GM12873 (cell line): Measurements from ENCODE around the gene GJB6.

Source experiments
- TF ChIP-seq, protein P1 (sequence below): IDR thresholded peaks from 2 replicates; pipeline ENCODE4 v1.5.1; 2012; ENCODE audit warnings: low read depth, mild to moderate bottlenecking, moderate library complexity, low read length, control low read depth; ENCODE audit not compliant: insufficient read depth; ENCODE audit errors: missing control alignments

GJB6 gene

DNA sequence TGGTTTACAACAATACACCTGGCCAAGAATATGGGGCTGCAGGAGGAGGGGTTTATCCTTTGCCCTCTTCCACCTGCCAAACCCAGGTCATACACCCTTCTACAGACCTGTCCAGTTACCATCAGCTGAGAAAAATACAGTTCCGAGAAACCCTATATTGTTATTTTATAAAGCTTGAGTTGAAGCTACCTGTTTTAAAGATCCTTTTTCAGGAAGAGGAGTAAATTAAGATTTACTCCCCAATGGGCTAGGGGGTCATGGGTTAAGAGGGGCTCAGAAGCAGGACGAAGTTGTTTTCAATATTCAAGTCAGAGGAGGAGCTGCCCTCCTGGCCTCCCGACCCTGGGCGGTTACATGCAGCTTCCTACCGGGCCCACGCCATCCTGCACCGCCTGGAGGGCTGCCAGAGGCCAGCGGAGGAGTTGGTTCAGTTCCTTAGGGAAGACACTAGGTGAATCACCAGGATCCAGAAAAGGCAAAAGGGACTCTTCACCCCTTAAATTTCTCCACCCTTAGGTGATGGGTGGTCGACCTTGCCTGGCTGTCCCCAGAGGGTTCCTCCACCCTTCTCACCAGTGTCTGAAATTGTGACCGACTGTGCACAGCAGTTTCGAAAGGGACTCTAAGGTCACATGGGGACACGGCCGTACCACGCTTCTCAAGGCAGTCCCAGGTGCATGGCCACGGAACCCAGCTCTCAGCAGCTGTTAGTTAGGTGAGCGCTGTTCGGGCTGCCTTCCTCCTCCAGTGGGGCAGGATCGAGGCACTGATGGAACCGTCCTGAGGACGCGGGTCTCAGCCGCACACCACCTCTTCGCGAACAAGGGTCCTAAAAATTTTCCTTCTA is 40.6 kb downstream of the GJB6 start:
- TF ChIP-seq, protein P1, sequence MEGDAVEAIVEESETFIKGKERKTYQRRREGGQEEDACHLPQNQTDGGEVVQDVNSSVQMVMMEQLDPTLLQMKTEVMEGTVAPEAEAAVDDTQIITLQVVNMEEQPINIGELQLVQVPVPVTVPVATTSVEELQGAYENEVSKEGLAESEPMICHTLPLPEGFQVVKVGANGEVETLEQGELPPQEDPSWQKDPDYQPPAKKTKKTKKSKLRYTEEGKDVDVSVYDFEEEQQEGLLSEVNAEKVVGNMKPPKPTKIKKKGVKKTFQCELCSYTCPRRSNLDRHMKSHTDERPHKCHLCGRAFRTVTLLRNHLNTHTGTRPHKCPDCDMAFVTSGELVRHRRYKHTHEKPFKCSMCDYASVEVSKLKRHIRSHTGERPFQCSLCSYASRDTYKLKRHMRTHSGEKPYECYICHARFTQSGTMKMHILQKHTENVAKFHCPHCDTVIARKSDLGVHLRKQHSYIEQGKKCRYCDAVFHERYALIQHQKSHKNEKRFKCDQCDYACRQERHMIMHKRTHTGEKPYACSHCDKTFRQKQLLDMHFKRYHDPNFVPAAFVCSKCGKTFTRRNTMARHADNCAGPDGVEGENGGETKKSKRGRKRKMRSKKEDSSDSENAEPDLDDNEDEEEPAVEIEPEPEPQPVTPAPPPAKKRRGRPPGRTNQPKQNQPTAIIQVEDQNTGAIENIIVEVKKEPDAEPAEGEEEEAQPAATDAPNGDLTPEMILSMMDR, result no peak

DNA sequence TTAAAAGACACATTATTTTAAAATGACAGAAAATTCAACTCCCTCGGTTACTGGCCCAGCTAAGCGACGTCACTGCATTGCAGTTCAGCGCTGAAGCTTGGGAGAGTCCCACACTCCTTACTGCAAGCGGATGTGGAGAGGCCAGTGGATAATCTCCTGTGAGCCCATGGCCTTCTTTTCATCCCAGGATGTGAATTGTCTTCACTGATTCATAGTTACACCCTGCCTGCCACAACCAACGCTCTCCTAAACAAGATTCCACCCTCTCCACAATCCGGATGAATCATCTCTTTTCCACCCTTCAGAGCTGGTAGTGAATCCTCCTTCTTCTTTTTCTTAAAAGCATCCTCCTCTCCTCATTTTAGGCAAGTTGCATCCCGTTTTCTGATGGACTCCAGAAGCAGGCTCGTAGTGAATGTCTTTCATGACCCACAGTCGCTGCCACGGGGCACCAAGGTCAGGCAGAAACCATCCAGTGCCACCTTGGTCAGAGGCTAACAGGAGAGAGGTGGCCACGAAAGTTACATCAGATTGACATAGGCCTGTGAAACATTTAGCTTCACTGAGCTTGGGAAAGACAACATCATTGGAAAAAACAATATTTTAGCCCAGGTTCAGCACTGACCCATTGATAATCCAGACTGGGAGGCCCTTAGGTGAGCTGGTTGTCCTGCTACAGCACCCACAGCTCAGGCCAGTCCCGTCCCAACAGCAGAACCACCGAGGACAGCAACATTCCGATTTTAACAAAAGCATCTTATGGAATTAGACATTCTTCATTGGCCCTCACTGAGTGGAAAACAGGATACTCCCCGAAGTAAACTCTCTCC is 41.4 kb downstream of the GJB6 start:
- TF ChIP-seq, protein P1, result no peak

DNA sequence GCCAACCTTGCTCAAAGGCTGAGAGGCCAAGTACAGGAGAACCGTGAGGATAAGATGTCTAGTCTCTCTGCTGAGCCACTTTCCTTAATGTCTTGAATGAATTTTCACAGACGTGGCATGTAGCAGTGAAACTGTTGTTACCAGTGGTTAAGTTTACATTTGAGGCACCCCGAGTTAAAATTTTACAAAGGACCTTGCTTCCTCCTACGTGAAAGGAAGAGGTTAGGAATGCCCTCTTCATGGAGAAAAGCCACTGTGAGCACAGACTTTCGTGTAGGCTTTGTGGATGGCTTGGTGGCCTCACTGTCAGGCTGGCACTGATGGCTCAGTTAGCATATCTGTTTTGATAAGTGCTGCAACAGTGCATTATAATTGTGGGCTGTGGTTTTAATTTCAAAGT is 42.0 kb downstream of the GJB6 start:
- TF ChIP-seq, protein P1, result no peak

DNA sequence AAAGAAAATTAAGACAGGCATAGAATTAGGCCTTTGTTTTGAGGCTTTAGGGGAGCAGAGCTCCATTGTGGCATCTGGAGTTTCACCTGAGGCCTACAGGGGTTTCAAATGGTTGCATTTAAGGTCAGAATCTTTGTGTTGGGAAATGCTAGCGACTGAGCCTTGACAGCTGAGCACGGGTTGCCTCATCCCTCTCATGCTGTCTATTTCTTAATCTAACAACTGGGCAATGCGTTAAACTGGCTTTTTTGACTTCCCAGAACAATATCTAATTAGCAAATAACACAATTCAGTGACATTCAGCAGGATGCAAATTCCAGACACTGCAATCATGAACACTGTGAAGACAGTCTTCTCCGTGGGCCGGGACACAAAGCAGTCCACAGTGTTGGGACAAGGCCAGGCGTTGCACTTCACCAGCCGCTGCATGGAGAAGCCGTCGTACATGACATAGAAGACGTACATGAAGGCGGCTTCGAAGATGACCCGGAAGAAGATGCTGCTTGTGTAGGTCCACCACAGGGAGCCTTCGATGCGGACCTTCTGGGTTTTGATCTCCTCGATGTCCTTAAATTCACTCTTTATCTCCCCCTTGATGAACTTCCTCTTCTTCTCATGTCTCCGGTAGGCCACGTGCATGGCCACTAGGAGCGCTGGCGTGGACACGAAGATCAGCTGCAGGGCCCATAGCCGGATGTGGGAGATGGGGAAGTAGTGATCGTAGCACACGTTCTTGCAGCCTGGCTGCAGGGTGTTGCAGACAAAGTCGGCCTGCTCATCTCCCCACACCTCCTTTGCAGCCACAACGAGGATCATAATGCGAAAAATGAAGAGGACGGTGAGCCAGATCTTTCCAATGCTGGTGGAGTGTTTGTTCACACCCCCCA is 43.2 kb downstream of the GJB6 start:
- TF ChIP-seq, protein P1, result peak; percentile 53

DNA sequence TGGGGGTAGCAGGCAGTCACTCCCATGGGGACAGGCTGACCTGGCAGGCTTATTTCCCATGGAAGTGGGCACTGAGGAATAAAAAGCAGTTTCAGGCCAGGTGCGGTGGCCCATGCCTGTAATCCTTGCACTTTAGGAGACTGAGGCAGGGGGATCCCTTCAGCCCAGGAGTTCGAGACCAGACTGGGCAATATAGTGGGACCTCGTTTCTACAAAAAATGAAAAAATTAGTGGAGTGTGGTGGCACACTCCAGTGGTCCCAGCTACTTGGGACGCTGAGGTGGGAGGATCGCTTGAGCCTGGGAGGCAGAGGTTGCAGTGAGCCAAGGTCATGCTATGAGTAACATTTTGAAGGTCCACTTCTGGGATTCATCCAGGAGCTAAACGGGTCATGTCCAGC is 45.3 kb downstream of the GJB6 start:
- TF ChIP-seq, protein P1, result no peak

DNA sequence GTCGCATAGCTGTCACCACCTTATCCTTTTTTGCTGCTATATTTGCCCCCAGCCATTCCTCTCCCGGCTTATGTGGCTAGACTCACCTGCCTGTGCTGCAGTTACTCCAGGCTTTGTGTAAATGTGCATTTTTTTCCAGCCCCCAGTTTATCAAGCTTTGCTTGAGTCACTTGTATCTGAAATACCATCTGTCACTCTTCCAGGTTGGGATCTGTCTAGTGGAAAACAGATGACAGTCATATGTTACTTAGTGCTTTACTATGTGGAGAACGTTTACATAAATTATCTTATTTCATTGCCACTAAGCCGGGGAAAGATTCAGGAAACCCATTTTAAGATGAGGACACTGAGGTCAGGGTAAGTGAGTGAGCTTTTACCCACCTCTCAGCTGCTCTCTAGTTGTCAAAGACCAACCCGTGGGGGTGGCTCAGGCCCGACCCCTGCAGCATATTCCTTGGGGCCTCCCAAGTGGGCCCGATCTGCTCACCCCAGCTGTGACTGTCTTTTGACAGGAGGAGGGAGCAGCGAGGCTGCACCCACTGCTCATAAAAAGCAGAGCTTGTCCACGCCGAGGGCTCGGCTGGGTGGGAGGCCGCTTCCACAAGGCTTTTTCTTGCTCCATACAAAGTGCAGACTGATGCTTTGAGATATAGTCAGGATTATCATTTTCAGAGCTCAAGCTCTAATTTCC is 46.6 kb downstream of the GJB6 start:
- TF ChIP-seq, protein P1, result no peak
